Stimulated activated CD4-positive, alpha-beta T cell treated with anti-CD3 and anti-CD28 coated beads, Interleukin-15, amount 100 ng/mL, for 48 hours (primary cell): Measurements from ENCODE around the gene BCAN.
A peak's percentile ranks its signal among the peaks of the same experiment; 100 is the strongest.

ENCODE experiments used
- DNase-seq, 2 donors: peaks; one replicate each; pipeline ENCODE4 v3.0.0-alpha.2; 2020; ENCODE audit warnings: low read depth in 2 of 2

BCAN gene

GRCh38 chr1:156659988-156660751 lies 18.3 kb downstream of the BCAN start:
- DNase-seq: peak; percentile 91 to 94

- DNase-seq: no peak
Measured at GRCh38 chr1:156660752-156661112, 18.8 kb downstream of the BCAN start.

GRCh38 chr1:156662005-156662799 lies 20.3 kb downstream of the BCAN start:
- DNase-seq: no peak

- no peak for DNase-seq
Measured at GRCh38 chr1:156662800-156663055, 20.8 kb downstream of the BCAN start.

GRCh38 chr1:156663178-156663577 lies 21.3 kb downstream of the BCAN start:
- DNase-seq: no peak

- no peak for DNase-seq
Measured at GRCh38 chr1:156664046-156664766, 22.3 kb downstream of the BCAN start.

GRCh38 chr1:156664767-156665411 lies 23.0 kb downstream of the BCAN start:
- DNase-seq: no peak

- DNase-seq: no peak
Measured at GRCh38 chr1:156665539-156665938, 23.6 kb downstream of the BCAN start.

GRCh38 chr1:156666862-156667609 lies 25.1 kb downstream of the BCAN start:
- no peak for DNase-seq

GRCh38 chr1:156667610-156667967 lies 25.7 kb downstream of the BCAN start:
- DNase-seq: no peak

- no peak for DNase-seq
Measured at GRCh38 chr1:156667968-156668709, 26.2 kb downstream of the BCAN start.

GRCh38 chr1:156668801-156669637 lies 27.1 kb downstream of the BCAN start:
- DNase-seq: no peak

GRCh38 chr1:156669794-156670193 lies 27.9 kb downstream of the BCAN start:
- DNase-seq: no peak

- DNase-seq: no peak
Measured at GRCh38 chr1:156670359-156670758, 28.4 kb downstream of the BCAN start.

- DNase-seq: no peak
Measured at GRCh38 chr1:156670791-156671190, 28.9 kb downstream of the BCAN start.

GRCh38 chr1:156671804-156672203 lies 29.9 kb downstream of the BCAN start:
- no peak for DNase-seq

GRCh38 chr1:156673387-156674121 lies 31.6 kb downstream of the BCAN start:
- DNase-seq: no peak

GRCh38 chr1:156675210-156676113 lies 33.5 kb downstream of the BCAN start:
- DNase-seq: no peak
